GM12891 (cell line): ENCODE data around the gene HNRNPC.

Source experiments
- PAX5 ChIP-seq: IDR thresholded peaks from 2 replicates; pipeline ENCODE4 v1.6.1; 2011; ENCODE audit warnings: low read length, moderate library complexity, mild to moderate bottlenecking; ENCODE audit not compliant: insufficient read depth, severe bottlenecking
- POLR2A ChIP-seq: IDR thresholded peaks from 2 replicates; pipeline ENCODE4 v1.6.1; 2011; ENCODE audit warnings: low read depth, low read length, control low read depth
- POLR2AphosphoS5 ChIP-seq: IDR thresholded peaks from 2 replicates; pipeline ENCODE4 v1.6.1; 2011; ENCODE audit warnings: low read depth, low read length, control low read depth
- POU2F2 ChIP-seq: IDR thresholded peaks from 2 replicates; pipeline ENCODE4 v1.6.1; 2011; ENCODE audit warnings: low read depth, mild to moderate bottlenecking, control low read depth, low read length, moderate library complexity
- SPI1 ChIP-seq: IDR thresholded peaks from 2 replicates; pipeline ENCODE4 v1.6.1; 2011; ENCODE audit warnings: low read depth, low read length, control low read depth
- TAF1 ChIP-seq: IDR thresholded peaks from 2 replicates; pipeline ENCODE4 v1.6.1; 2011; ENCODE audit warnings: low read depth, low read length, control low read depth

DNA sequence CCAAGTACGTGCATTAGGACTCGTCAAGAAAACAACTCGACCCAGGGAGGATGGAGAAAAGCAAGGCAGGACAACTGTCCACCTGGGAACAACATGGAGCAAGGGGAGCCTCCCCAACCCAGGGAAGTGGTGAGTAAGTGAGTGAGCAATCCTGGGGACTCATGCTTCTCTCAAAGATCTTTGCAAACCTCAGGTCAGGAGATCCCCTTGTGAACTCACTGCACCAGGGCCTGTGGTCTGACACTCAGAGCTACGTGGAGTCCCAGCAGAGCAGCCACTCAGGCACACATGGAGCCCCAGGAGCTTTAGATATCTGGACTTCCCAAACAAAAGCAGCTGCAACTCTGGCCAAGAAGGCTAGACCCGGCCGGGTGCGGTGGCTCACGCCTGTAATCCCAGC is 101.2 kb downstream of the HNRNPC start:
- TF ChIP-seq POU2F2, result no peak
- TF ChIP-seq POLR2A, result no peak
- TF ChIP-seq TAF1, result no peak
- no peak for TF ChIP-seq POLR2AphosphoS5
- no peak for TF ChIP-seq SPI1
- TF ChIP-seq PAX5, result no peak
